Astrocyte of the spinal cord (primary cell): ENCODE data around the gene CDC42SE2.

Source experiments
- DNase-seq: peaks from one replicate; pipeline ENCODE4 v3.0.0; 2011; ENCODE audit warnings: low read depth, low spot score
- H3K4me3 ChIP-seq: 2 replicates; pipeline ENCODE4 v1.5.1; 2011; ENCODE audit warnings: low read depth, mild to moderate bottlenecking, low read length, moderate library complexity
- CTCF ChIP-seq: IDR thresholded peaks from 2 replicates; pipeline ENCODE4 v1.5.1; 2012; ENCODE audit warnings: low read depth, mild to moderate bottlenecking, low read length, inconsistent platforms
- in situ Hi-C: cut with HindIII; loops from 2 replicates; pipeline ENCODE4 v1.10.0; 2017; ENCODE audit warnings: low sequenced_read_pairs

Gene CDC42SE2

GRCh38 chr5:131263648-131264450 lies at the start of gene CDC42SE2:
TSS of gene CDC42SE2 (plus strand) at chr5:131264053. CDS start at chr5:131359494, 95,441 bp downstream.
- peak; percentile 1 for TF ChIP-seq CTCF
- H3K4me3 ChIP-seq = peak within 1 kb of the TSS; percentile 78
- in situ Hi-C loops = no loop called here
- DNase-seq = peak; percentile 86

GRCh38 chr5:131214609-131215227 lies 49.1 kb upstream of the CDC42SE2 start:
- no peak overlapping the region for H3K4me3 ChIP-seq
- in situ Hi-C loops = no loop called here
- no peak for DNase-seq
- no peak for TF ChIP-seq CTCF

GRCh38 chr5:131217791-131218190 lies 46.1 kb upstream of the CDC42SE2 start:
- no peak for TF ChIP-seq CTCF
- in situ Hi-C loops = no loop called here
- no peak overlapping the region for H3K4me3 ChIP-seq
- DNase-seq = no peak

GRCh38 chr5:131218392-131218791 lies 45.5 kb upstream of the CDC42SE2 start:
- peak; percentile 14 for DNase-seq
- H3K4me3 ChIP-seq = no peak overlapping the region
- in situ Hi-C loops = no loop called here
- TF ChIP-seq CTCF = no peak

GRCh38 chr5:131220566-131220965 lies 43.3 kb upstream of the CDC42SE2 start:
- in situ Hi-C loops = no loop called here
- DNase-seq = no peak
- no peak for TF ChIP-seq CTCF
- H3K4me3 ChIP-seq = no peak overlapping the region

GRCh38 chr5:131221008-131221703 lies 42.7 kb upstream of the CDC42SE2 start:
- DNase-seq = no peak
- in situ Hi-C loops = no loop called here
- TF ChIP-seq CTCF = no peak
- no peak overlapping the region for H3K4me3 ChIP-seq
